Natural killer cell treated with Interleukin-12 subunit alpha and Interleukin-12 subunit beta and Interleukin-15 and Interleukin-18, amount 100 ng/mL, for 72 hours (primary cell): Measurements from ENCODE around the gene SMIM36. TPM values are rescaled to one million over a fixed set of nuclear protein-coding genes. Genes with fewer than 3 reads are reported as not detected.
"Not testable (repeated sequence)": the region's sequence is repeated elsewhere in the genome, so short reads cannot be mapped to it uniquely, and the experiment has no call there.

ENCODE experiments used
- ATAC-seq, 2 donors: fragments of 150-1000 bp; cut with Tn5 transposase in 1 of 2; sonication (Bioruptor Pico), chemical (Tn5 transposase) in 1 of 2; 2 replicates each; pipeline ENCODE4 v1.10.0; 2021
- DNase-seq: peaks from one replicate; pipeline ENCODE4 v3.0.0; 2022; ENCODE audit warnings: low spot score
- H3K27ac Mint-ChIP-seq, 2 donors: 1 replicate in 1 of 2; 2 replicates in 1 of 2; pipeline ENCODE4 v1.8.0; 2022; ENCODE audit warnings: mixed read lengths in 2 of 2, mild to moderate bottlenecking in 1 of 2, moderate library complexity in 1 of 2
- H3K27me3 Mint-ChIP-seq, 2 donors: 1 replicate in 1 of 2; 2 replicates in 1 of 2; pipeline ENCODE4 v1.8.0; 2022; ENCODE audit warnings: mixed read lengths in 2 of 2
- H3K36me3 Mint-ChIP-seq: one replicate; pipeline ENCODE4 v1.8.0; 2022; ENCODE audit warnings: mixed read lengths
- H3K4me1 Mint-ChIP-seq, 2 donors: 1 replicate in 1 of 2; 2 replicates in 1 of 2; pipeline ENCODE4 v1.8.0; 2022; ENCODE audit warnings: low read depth in 2 of 2, mixed read lengths in 2 of 2, mild to moderate bottlenecking in 1 of 2
- H3K4me3 Mint-ChIP-seq: one replicate; pipeline ENCODE4 v1.8.0; 2022; ENCODE audit warnings: mixed read lengths
- H3K9me3 Mint-ChIP-seq: 2 replicates; pipeline ENCODE4 v1.8.0; 2022; ENCODE audit warnings: mixed read lengths
- total RNA-seq, 2 donors: library from RNA; stranded (reverse); gene quantifications; one replicate each; pipeline ENCODE4 v1.2.3, GENCODE V29; 2022

Gene SMIM36
- total RNA-seq, 2 donors from 2014 or later = not detected

DNA sequence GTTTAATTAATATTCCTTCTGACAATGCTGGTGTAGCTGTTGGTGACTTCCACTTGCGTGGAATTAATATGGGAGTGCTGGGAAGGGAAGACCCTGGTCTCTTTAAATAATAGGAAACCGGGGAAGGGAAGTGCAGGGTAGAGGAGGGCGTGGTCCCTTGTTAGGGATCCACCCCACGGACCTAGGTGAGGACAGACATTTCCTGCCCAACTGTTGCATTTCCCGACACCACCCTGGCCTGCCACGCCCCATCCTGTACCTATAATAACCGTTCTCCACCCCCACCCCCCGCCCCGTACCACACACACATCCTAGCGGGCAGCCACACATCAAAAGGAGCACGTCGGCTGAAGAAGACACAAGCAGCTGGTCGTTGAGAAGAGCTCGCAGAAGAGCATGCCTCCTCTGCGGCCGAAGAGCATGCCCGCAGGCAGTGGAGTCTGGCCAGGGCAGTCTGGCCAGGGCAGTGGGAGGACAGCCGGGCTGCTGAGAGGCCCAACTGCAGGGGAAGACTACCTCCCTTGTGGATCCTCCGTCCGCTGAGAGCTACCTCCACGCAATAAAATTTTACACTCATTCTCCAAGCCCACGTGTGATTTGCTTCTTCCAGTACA is 52.9 kb downstream of the SMIM36 start:
- H3K4me1 Mint-ChIP-seq = peaks cover 0 to under 1% of the 10 kb centered on the region in 2 donors
- peaks cover 0 to 11% of the 10 kb centered on the region in 2 donors for H3K27me3 Mint-ChIP-seq
- H3K9me3 Mint-ChIP-seq = no peaks in the 10 kb centered on the region
- no peak overlapping the region for H3K4me3 Mint-ChIP-seq
- DNase-seq (no peak), ATAC-seq (no peak)
- H3K36me3 Mint-ChIP-seq = no peaks in the 10 kb centered on the region
- no peak overlapping the region for H3K27ac Mint-ChIP-seq

DNA sequence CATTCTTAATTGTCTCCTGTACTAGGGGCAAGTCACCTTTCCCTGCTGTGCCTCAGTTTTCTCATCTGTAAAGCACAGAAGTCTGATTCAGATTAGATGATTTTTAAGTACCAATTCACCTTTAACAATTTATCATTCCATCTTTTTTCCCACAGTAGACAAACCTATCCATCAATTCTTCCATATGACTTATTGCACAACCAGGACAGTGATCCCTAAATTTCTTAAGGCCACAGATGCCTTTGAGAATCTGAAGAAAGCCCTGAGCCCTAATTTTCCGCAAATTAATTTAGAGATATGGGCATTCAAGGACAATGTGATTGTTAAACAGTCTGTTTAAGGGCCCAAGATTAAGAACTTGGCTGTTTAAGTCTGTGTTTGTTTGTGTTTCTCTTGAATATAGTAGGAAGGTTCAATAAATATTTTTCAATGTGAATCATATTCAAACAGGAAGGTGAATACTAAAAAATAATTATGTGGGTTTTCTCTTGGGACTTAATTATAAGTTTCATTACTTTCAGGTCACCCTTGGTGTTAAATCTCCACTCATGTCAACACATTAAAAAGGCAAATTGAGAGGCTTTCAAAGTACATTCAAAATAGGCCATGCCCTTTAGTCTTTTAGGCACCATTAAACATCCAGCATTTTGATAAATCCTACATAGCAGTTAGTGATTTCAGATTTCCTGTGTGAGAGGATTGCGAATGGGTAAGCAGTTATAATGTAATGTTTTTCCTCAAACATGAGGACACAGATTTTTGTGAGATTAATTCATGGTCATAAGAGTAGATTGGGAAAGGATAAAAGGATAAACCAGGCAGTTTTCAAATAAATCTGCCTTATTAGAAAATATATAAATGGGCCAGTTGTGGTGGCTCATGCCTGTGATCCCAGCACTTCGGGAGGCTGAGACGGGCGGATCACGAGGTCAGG is 54.7 kb downstream of the SMIM36 start:
- H3K36me3 Mint-ChIP-seq = no peaks in the 10 kb centered on the region
- no peak overlapping the region for H3K27ac Mint-ChIP-seq
- H3K27me3 Mint-ChIP-seq = peaks cover 0 to 11% of the 10 kb centered on the region in 2 donors
- H3K4me3 Mint-ChIP-seq = no peak overlapping the region
- DNase-seq (no peak), ATAC-seq (no peak)
- H3K9me3 Mint-ChIP-seq = no peaks in the 10 kb centered on the region
- peaks cover 0 to 6% of the 10 kb centered on the region in 2 donors for H3K4me1 Mint-ChIP-seq

DNA sequence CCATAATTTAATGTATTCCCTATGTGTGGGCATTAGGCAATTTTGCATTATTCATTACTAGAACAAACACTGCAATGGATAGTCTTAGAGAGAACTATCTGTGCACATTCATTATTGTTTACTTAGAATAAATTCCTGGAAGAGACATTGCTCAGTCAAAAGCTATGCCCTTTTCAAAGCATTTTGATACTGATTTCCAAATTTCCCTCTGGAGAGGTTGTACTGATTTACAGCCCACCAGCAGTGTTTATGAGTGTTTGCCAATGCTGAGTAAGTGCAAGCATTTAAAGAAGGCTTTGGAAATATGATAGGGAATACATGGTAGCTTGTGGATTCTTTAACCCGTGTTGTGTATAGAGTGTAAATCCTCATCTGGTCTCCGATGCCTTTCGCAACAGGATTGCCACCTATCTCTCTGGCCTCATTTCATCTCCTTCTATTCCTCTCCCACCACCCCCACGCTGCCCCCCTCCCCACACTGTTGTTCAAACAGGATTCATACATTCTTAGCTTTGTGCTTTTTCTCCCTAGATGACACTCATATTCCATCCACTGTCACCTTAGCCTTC is 56.3 kb downstream of the SMIM36 start:
- no peak overlapping the region for H3K27ac Mint-ChIP-seq
- DNase-seq = no peak
- peaks cover 0 to 6% of the 10 kb centered on the region in 2 donors for H3K4me1 Mint-ChIP-seq
- H3K36me3 Mint-ChIP-seq = no peaks in the 10 kb centered on the region
- no peaks in the 10 kb centered on the region for H3K9me3 Mint-ChIP-seq
- no peak overlapping the region for H3K4me3 Mint-ChIP-seq
- ATAC-seq = no peak
- H3K27me3 Mint-ChIP-seq = peaks cover 6 to 13% of the 10 kb centered on the region in 2 donors

DNA sequence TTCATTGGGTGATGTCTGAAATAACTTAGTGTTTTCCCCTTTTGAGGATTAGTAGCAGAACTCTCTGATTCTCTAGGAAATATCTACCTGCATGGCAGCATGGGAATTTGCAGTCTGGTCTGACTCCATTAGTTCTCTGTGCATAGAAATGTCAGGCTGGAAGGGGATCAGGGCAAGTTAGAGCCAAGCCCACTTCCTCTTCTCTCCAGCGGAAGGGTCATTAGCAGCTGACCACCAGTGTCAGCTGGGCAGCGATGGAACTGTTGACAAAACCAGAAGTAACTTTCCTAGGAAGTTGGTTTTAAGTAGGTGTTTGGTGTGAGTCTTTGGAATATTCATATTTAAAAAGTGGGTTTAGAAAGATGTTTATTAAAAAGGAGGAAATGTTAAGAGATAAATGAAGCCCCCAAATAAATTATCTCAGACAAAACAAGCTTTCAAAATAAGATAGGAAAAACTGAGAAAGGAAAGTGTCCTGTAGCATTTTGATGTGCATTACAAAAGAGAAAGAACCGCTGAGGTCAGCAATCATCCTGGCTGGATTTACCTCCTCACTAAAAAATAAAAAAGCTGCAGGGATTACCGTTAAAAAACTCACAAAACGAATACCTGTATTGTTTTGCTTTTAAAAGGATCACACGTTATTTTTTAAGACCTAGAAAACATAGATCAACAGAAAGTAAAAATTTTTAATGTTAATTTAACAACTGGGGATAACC is 57.3 kb downstream of the SMIM36 start:
- H3K4me3 Mint-ChIP-seq = no peak overlapping the region
- no peak for DNase-seq
- ATAC-seq = no peak
- H3K27me3 Mint-ChIP-seq = peaks cover 8 to 13% of the 10 kb centered on the region in 2 donors
- no peak overlapping the region for H3K27ac Mint-ChIP-seq
- H3K9me3 Mint-ChIP-seq = no peaks in the 10 kb centered on the region
- no peaks in the 10 kb centered on the region for H3K36me3 Mint-ChIP-seq
- H3K4me1 Mint-ChIP-seq = peaks cover 0 to 6% of the 10 kb centered on the region in 2 donors

GRCh38 chr17:55452139-55452790 is 59.0 kb downstream of the SMIM36 start:
- no peak for ATAC-seq

GRCh38 chr17:55451758-55452138 is 59.5 kb downstream of the SMIM36 start:
- no peak for ATAC-seq
- no peaks in the 10 kb centered on the region for H3K9me3 Mint-ChIP-seq
- no peak overlapping the region for H3K27ac Mint-ChIP-seq
- no peaks in the 10 kb centered on the region for H3K36me3 Mint-ChIP-seq
- H3K4me1 Mint-ChIP-seq = peaks cover 3 to 6% of the 10 kb centered on the region in 2 donors
- H3K4me3 Mint-ChIP-seq = no peak overlapping the region
- peaks cover 8 to 13% of the 10 kb centered on the region in 2 donors for H3K27me3 Mint-ChIP-seq
- DNase-seq = no peak

More at GRCh38 chr17:55452139-55452790, 59.0 kb downstream of the SMIM36 start:
- H3K27ac Mint-ChIP-seq = no peak overlapping the region
- no peaks in the 10 kb centered on the region for H3K36me3 Mint-ChIP-seq
- DNase-seq = no peak
- H3K4me1 Mint-ChIP-seq = peaks cover 3 to 6% of the 10 kb centered on the region in 2 donors
- H3K4me3 Mint-ChIP-seq = no peak overlapping the region
- no peaks in the 10 kb centered on the region for H3K9me3 Mint-ChIP-seq
- H3K27me3 Mint-ChIP-seq = peaks cover 8 to 13% of the 10 kb centered on the region in 2 donors

- no peak for DNase-seq
- Mint-ChIP-seq H3K36me3 (no peaks in the 10 kb centered on the region), H3K9me3 (no peaks in the 10 kb centered on the region), H3K4me3 (no peak overlapping the region), H3K27me3 (peaks cover 8 to 13% of the 10 kb centered on the region in 2 donors), H3K4me1 (peaks cover 3 to 6% of the 10 kb centered on the region in 2 donors), H3K27ac (no peak overlapping the region)
- ATAC-seq = no peak
These were observed 60.0 kb downstream of the SMIM36 start for GRCh38 chr17:55451203-55451641.

- DNase-seq = no peak
- Mint-ChIP-seq H3K27me3 (peaks cover 8 to 13% of the 10 kb centered on the region in 2 donors), H3K27ac (no peak overlapping the region), H3K36me3 (no peaks in the 10 kb centered on the region), H3K4me3 (no peak overlapping the region), H3K9me3 (no peaks in the 10 kb centered on the region), H3K4me1 (peaks cover 3 to 6% of the 10 kb centered on the region in 2 donors)
- ATAC-seq = no peak
These were observed 60.9 kb downstream of the SMIM36 start for GRCh38 chr17:55450232-55450825.

DNA sequence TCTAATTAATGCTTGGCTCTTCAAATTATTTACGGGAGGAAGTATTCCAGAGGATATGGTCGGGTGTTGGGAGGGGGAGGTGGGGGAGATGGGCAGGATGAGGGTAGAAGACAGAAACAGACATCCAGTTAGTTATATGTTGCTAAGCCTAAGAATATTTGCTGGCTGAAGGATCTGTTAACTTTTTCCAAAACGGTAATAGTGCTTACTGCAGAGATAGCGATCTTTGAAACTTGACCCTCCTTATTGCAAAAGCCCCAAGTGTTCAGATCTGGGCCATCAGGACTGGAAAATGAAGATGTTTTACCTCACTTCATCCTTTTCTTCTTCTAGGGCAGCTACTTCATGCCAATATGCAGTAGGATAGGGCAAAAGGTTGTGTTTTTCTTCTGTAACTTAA is 62.6 kb downstream of the SMIM36 start:
- Mint-ChIP-seq H3K4me1 (peaks cover 3 to 6% of the 10 kb centered on the region in 2 donors), H3K27ac (no peak overlapping the region), H3K36me3 (no peaks in the 10 kb centered on the region), H3K4me3 (no peak overlapping the region), H3K9me3 (no peaks in the 10 kb centered on the region), H3K27me3 (peaks cover 8 to 9% of the 10 kb centered on the region in 2 donors)
- ATAC-seq (no peak), DNase-seq (no peak)

DNA sequence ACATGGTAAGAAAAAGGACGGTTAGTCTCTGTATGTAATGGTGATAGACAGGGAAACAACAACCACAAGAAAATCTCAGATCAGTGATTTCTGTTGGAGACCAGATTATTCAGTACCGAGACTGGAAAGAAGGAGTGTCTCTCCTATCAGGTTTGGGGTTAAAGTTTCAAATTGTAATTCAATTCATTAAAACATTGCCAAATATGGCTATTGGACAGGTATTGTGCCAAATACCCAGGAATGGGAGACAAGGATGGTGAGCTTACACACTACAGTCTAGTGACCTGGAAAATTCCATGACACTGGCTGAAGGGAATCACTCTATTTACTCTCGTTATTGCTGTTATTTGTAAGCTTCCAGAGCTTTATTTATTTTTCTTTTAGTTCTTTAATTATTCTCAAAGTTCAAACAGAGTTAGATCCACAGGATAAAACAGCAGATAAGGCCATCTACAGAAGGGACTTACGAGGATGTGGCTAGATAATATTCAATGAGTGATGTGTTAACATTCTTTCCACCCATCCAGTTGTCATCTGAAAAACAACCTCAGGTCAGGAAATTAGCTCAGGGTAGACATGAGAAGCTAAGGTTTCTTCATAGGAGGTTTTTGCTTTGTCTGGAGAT is 64.6 kb downstream of the SMIM36 start:
- Mint-ChIP-seq H3K27ac (no peak overlapping the region), H3K36me3 (no peaks in the 10 kb centered on the region), H3K9me3 (no peaks in the 10 kb centered on the region), H3K27me3 (peaks cover 8% of the 10 kb centered on the region in 2 donors), H3K4me3 (no peak overlapping the region), H3K4me1 (peaks cover 0 to 3% of the 10 kb centered on the region in 2 donors)
- ATAC-seq (no peak), DNase-seq (no peak)

DNA sequence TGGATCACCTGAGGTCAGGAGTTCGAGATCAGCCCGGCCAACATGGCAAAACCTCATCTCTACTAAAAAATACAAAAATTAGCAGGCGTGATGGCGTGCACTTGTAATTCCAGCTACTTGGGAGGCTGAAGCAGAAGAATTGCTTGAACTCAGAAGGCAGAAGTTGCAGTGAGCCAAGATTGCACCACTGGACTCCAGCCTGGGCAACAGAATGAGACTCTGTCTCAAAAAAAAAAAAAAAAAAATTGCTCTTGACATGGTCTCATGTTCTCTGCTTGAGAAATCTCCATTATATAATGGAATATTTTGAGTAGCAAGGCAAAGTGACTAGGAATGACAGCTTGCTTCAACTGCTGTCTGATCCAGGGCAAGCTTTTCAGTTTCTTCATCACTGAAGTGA is 65.2 kb downstream of the SMIM36 start:
- H3K4me3 Mint-ChIP-seq, ATAC-seq, H3K36me3 Mint-ChIP-seq, H3K27ac Mint-ChIP-seq, H3K9me3 Mint-ChIP-seq, DNase-seq, H3K27me3 Mint-ChIP-seq, H3K4me1 Mint-ChIP-seq: not testable (repeated sequence)
